ACHN (cell line): ENCODE data around the gene ATG7.
A peak's percentile ranks its signal among the peaks of the same experiment; 100 is the strongest.

ENCODE experiments used
- DNase-seq: peaks from one replicate; pipeline ENCODE4 v3.0.0-alpha.2; 2015
- in situ Hi-C: cut with HindIII; loops from 2 replicates; pipeline ENCODE4 v1.10.0; 2017; ENCODE audit warnings: low sequenced_read_pairs, low pct_ligation_motif_present, low pct_unique_long_range_greater_than_20kb

The ATG7 gene

DNA sequence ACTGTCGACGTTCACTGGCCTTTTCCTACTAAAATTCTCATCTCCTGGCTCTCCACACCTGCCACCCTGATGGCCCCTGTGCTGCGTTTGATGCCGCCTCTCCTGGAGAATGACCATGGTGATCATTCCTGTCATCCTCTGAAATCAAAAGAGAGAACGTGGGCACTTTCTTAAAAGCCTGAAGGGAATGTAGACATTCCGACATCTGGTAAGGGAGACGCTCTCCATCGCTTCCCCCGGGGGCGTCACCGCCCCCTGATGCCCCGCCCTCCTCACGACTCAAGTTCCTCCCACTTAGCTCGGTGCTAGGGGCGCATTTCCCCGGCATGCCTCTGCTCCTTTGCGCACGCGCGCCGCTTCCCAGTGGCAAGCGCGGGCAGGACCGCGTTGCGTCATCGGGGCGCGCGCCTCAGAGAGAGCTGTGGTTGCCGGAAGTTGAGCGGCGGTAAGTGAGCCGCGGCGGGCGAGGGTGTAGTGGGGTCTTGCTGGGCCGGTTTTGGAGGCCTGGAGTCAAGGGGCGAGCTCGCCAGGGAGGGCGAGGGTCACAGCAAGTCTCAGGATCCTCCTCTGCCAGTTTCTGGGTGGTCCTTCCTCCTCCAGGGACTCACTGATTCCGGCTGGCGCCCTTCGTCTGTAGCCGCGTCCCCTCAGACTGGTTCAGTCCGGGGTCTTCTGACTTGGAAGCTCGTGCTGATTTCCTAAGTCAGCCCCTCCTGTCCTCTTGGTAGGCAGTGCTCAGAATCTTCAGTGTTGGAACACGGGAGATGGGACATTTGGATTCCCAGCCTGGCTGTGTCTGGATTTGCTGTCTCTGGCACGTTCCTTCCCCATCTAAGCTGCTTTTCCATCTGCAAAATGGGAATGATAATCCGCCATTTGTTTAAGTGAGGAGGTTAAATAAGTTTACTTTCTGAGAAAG is at the start of gene ATG7:
Gene ATG7, plus strand, starts transcription at position 412 of the 919 bp plus-strand sequence. CDS start 26,299 bp downstream, outside the sequence.
- in situ Hi-C loops: no loop called here

GRCh38 chr3:11224010-11224409 is 48.2 kb upstream of the ATG7 start:
- in situ Hi-C loops: no loop called here
- DNase-seq: no peak

More for the DNA sequence above, at the start of gene ATG7:
- peak; percentile 95 for DNase-seq

- DNase-seq: no peak
- in situ Hi-C loops: no loop called here
Observed at GRCh38 chr3:11224870-11225229, 47.3 kb upstream of the ATG7 start.

- DNase-seq: no peak
- in situ Hi-C loops: no loop called here
Observed at GRCh38 chr3:11226042-11226370, 46.2 kb upstream of the ATG7 start.

DNA sequence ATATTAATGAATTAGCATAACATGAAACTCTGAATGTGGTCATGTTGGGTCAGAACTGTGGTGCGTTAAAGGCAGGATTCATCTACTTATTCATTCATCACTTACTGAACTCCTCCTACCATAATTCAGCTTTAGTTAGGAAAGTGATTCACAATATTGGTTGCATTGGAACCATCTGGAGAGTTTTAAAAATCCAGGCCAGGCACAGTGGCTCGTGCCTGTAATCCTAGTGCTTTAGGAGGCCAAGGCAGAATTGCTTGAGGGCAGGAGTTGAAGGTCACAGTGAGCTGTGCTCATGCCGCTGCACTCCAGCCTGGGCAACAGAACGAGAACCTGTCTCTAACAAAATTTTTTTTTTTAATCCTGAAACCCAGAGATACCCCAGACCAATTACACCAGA is 44.2 kb upstream of the ATG7 start:
- no peak for DNase-seq
- in situ Hi-C loops: no loop called here

DNA sequence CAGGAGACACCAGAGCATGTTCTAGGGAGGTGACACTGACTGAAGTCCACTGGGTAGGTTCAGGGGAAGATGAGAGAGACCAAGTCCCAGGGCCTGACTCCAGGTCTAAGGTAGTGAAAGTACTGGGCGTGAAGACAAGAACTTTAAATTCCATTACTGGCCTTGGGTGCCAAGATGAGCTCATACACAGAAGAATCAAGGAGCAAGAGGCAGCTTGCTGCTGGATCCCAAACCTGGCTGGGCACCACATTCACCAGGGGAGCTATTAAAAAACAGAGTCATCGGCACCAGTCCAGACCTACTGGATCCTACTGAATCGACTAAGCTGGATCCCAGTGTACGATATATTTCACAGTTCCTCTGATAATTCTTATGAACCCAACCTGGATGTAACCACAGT is 42.1 kb upstream of the ATG7 start:
- in situ Hi-C loops: no loop called here

DNA sequence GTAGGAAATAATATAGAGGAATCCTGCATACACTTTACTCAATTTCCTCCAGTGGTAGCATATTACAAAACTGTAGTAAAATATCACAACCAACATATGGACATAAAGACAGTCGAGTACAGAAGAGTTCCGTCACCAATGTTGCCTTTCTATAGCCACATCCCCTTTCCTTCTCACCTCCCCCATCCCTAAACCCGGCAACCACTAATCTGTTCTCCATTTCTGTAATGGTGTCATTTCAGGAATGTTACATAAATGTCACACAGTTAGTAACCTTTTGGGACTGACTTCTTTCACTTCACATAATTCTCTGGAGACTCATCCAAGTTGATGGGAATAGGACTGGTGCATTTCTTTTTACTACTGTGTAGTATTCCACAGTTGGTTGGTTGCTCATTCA is 41.4 kb upstream of the ATG7 start:
- in situ Hi-C loops: no loop called here
- no peak for DNase-seq

More for the DNA sequence above, 42.1 kb upstream of the ATG7 start:
- no peak for DNase-seq

- DNase-seq: no peak
- in situ Hi-C loops: no loop called here
Observed at GRCh38 chr3:11235385-11235784, 36.8 kb upstream of the ATG7 start.

DNA sequence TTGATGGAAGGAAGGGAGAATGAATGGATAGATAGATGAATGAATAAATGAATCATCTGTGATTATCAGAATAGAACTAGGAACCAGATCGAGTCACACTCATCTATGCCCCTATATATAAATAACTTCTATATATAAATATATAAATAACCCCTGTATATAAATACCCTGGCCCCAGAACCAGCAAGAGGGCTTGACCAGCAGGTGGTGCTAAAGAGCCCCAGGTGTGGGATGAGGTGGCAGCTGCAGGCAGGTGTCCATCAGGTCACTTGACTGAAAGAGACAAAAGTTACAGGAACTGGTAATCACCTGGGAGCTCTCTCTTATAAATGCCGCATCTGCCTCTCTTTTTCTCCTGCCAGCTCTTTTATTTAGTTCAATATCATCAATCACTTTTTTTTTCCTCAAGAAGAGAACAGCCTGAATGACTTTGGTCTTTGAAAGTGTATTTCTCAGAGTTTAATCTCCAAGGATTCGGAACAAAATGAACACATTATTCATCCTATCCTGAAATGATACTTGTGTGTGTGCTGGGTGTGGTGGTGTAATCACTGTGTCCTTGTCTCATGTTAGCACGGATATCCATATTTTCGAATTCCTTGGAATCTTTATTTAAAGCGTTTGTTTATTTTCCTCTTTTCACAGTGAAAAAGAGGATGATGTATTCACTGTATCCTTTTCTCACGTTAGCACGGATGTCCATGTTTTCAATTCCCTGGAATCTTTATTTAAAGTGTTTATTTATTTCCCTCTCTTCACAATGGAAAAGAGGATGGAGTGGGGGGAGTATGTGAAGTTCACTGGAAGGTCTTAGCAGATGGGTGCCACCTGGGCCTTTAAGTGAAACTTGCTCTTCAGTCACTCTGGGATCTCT is 35.4 kb upstream of the ATG7 start:
- peak; percentile 56 for DNase-seq
- in situ Hi-C loops: no loop called here

DNA sequence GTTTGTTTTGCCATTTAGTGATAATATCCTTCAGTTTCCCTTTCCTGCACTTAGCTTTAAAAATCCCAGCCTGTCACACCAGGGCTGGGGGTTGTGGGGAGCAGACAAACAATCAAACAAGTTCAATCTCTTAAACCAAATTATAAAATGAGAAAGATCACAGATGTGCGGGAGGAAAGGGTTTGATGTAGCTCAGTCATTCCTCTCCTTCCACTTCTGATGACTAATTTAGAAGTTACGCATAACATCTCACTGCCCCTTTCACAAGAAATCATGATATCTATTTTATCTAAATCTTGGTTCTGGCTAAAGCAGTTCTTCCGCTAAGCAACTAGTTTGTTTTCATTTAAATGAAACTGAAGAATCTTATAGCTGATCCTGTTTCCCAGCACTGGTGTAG is 34.1 kb upstream of the ATG7 start:
- DNase-seq: peak; percentile 53
- in situ Hi-C loops: no loop called here

DNA sequence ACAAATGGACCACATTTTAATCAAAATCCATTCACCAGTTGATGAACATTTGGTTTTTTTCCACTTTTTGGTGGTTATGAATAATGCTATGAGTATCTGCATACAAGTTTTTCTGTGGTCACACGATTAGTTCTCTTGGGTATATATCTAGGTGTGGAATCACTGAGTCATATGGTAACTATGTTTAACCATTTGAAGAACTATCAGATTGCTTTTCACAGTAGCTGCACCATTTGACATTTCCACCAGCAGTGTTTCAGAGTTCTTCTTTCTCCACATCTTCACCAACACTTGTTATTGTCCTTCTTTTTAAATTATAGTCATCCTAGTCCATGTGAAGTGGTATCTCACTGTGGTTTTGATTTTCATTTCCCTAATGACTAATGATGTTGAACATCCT is 33.3 kb upstream of the ATG7 start:
- in situ Hi-C loops: no loop called here
- DNase-seq: peak; percentile 69

- in situ Hi-C loops: no loop called here
Observed at GRCh38 chr3:11239796-11240195, 32.4 kb upstream of the ATG7 start.

DNA sequence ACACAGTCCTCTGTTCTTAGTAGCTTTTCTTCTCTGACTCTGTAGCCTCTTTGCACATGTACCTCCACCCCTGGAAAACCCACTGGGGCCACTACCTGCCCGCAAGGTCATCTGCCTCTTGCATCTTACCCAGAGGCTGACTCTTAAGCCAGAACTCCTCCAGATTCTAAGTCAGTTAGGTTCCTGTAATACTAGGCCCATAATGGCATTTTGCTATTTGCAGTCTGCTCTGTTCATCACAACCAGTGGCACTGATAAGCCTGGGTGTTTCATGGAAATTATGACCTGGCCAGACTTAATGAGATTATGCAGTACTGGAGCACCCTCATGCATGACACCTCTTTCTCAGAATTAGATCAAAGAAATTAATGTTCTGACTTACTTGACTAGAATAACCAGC is 31.7 kb upstream of the ATG7 start:
- no peak for DNase-seq
- in situ Hi-C loops: no loop called here

More at GRCh38 chr3:11239796-11240195, 32.4 kb upstream of the ATG7 start:
- DNase-seq: no peak

DNA sequence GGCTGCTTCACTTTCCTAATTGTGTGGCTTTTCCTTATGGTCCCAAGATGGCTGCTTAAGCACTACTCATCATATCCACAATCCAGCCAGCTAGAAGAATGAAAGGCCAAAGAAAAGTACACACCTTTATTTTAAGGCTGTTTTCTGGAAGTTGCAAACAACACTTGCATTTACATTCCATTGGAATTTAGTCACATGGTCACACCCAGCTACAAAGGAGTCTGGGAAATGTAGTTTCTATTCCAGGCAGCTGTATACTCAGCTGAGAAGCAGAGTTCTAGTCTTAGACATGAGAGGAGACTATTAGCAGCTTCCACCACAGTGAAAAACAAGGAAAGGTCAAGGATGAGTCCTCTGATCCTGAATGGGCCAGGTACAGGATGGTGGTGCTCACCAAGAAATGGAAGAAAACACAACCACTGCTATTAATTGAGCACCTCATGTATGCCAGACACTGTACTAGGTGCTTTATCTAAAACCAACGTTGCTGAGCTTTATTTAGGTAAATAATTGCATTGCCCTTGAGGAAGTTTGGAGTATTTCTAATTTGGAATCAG is 28.0 kb upstream of the ATG7 start:
- in situ Hi-C loops: no loop called here
- DNase-seq: no peak

DNA sequence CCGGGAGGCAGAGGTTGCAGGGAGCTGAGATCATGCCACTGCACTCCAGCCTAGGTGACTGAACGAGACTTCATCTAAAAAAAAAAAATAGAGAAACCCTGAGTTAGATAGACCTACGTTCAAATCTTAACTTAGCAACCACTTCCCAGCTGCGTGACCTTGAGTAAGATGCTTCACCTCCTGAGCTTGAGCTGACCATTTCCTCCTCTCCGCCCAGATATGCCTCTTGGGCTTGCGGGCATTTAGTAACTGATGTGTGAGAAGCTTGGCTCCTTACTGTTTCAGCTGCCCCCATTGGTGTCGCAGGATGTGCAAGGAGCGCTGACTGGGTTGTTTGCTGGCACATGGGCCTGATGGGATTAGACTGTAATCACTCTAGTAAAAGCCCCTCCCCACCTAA is 26.9 kb upstream of the ATG7 start:
- in situ Hi-C loops: no loop called here
- no peak for DNase-seq

GRCh38 chr3:11245827-11246662 is 26.2 kb upstream of the ATG7 start:
- DNase-seq: no peak
- in situ Hi-C loops: no loop called here

GRCh38 chr3:11246663-11246970 is 25.6 kb upstream of the ATG7 start:
- in situ Hi-C loops: no loop called here
- no peak for DNase-seq

DNA sequence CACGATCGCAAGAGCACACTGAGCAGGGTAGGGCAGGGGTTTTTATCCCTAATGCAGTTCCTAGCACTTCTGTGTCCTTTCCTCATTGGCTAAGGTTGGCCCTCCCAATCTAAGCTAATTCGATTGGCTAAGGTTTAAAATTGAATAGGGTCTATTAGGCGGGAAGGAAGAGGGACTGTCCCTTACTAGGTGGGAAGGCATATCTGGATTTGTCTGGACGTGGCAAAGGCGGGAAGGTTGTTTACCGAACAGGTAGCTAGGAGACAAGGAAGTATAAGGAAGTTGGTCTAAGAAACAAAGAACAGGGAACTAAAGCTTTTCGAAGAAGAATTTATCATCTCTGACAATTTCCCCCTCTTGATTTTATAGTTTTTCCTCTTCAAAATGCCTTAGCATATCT is 24.8 kb upstream of the ATG7 start:
- in situ Hi-C loops: no loop called here
- no peak for DNase-seq

- in situ Hi-C loops: no loop called here
Observed at GRCh38 chr3:11248596-11248995, 23.6 kb upstream of the ATG7 start.

More at GRCh38 chr3:11248596-11248995, 23.6 kb upstream of the ATG7 start:
- DNase-seq: peak; percentile 43
